HTERT RPE-1 (cell line): ENCODE results near the gene CAPN2.

ENCODE experiments used
- in situ Hi-C: fragments of 300-500 bp; cut with MboI; formaldehyde crosslinking; loops from 4 replicates; pipeline ENCODE4 v1.14.3; 2020; ENCODE audit warnings: low sequenced_read_pairs

The CAPN2 gene

GRCh38 chr1:223702735-223703667, 9.3 kb upstream of the CAPN2 start:
- in situ Hi-C loops, result no loop called here

GRCh38 chr1:223703668-223704013, 8.7 kb upstream of the CAPN2 start:
- in situ Hi-C loops, result no loop called here

- in situ Hi-C loops, result no loop called here
Measured at GRCh38 chr1:223704921-223705878, 7.1 kb upstream of the CAPN2 start.

- in situ Hi-C loops, result no loop called here
Measured at GRCh38 chr1:223706077-223706973, 6.0 kb upstream of the CAPN2 start.

- in situ Hi-C loops, result no loop called here
Measured at GRCh38 chr1:223707256-223708000, 4.9 kb upstream of the CAPN2 start.

GRCh38 chr1:223708001-223708359, 4.4 kb upstream of the CAPN2 start:
- in situ Hi-C loops, result no loop called here

GRCh38 chr1:223708651-223709268, 3.6 kb upstream of the CAPN2 start:
- in situ Hi-C loops, result no loop called here

GRCh38 chr1:223709598-223709997, 2.7 kb upstream of the CAPN2 start:
- in situ Hi-C loops, result no loop called here

- in situ Hi-C loops, result no loop called here
Measured at GRCh38 chr1:223710179-223711133, 1.9 kb upstream of the CAPN2 start.

- in situ Hi-C loops, result no loop called here
Measured at GRCh38 chr1:223711173-223711572, 1.2 kb upstream of the CAPN2 start.

- in situ Hi-C loops, result no loop called here
Measured at GRCh38 chr1:223711747-223712193, 569 bp upstream of the CAPN2 start.

GRCh38 chr1:223712850-223713474, 623 bp downstream of the CAPN2 start:
- in situ Hi-C loops, result no loop called here

GRCh38 chr1:223713546-223714420, 1.4 kb downstream of the CAPN2 start:
- in situ Hi-C loops, result no loop called here

GRCh38 chr1:223714421-223714724, 2.0 kb downstream of the CAPN2 start:
- in situ Hi-C loops, result no loop called here

- in situ Hi-C loops, result no loop called here
Measured at GRCh38 chr1:223714849-223715603, 2.7 kb downstream of the CAPN2 start.

GRCh38 chr1:223715604-223716172, 3.3 kb downstream of the CAPN2 start:
- in situ Hi-C loops, result no loop called here
